Activated naive CD4-positive, alpha-beta T cell treated with Interleukin-2 at 50 U/mL for 16 hours (primary cell): ENCODE measurements around the gene GTF2H2.
"Not testable (repeated sequence)": the region's sequence is repeated elsewhere in the genome, so short reads cannot be mapped to it uniquely, and the experiment has no call there.

ENCODE experiments used
- DNase-seq: peaks from one replicate; pipeline ENCODE4 v3.0.0-alpha.2; 2020

Gene GTF2H2

GRCh38 chr5:71011194-71011792, 56.2 kb downstream of the GTF2H2 start:
- no peak for DNase-seq

GRCh38 chr5:71006983-71007382, 60.5 kb downstream of the GTF2H2 start:
- DNase-seq, result not testable (repeated sequence)
